ENCODE data around the gene DPP9. TPM values are rescaled to one million over a fixed set of nuclear protein-coding genes. Genes with fewer than 3 reads are reported as not detected.

Gene DPP9
- total RNA-seq, 3 donors from 2014 or later: 67.8 to 89.3 (median 74.0) TPM

DNA sequence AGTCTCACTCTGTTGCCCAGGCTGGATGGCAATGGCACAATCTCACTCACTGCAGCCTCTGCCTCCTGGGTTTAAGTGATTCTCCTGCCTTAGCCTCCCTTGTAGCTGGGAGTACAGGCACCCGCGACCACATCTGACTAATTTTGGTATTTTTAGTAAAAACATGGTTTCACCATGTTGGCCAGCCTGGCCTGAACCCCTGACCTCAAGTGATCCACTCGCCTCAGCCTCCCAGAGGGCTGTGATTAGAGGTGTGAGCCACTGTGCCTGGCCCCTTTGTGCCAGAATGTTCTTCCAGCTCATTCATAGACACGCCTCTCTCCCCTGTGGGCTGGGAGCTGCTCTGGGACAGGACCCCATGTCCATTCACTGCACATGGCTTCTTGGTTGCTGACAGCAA, 62.6 kb downstream of the DPP9 start:
- Histone ChIP-seq H3K4me3 (no peak overlapping the region), H3K36me3 (ENCODE audit: low read depth) (no peaks in the 10 kb centered on the region), H3K9me3 (peaks cover 3% of the 10 kb centered on the region), H3K4me1 (ENCODE audit: low read depth) (no peaks in the 10 kb centered on the region)
- DNase-seq (no peak), ATAC-seq (no peak)
- intact Hi-C loops (cut with DNase I, micrococcal nuclease): no loop called here
- TF ChIP-seq, protein P1, sequence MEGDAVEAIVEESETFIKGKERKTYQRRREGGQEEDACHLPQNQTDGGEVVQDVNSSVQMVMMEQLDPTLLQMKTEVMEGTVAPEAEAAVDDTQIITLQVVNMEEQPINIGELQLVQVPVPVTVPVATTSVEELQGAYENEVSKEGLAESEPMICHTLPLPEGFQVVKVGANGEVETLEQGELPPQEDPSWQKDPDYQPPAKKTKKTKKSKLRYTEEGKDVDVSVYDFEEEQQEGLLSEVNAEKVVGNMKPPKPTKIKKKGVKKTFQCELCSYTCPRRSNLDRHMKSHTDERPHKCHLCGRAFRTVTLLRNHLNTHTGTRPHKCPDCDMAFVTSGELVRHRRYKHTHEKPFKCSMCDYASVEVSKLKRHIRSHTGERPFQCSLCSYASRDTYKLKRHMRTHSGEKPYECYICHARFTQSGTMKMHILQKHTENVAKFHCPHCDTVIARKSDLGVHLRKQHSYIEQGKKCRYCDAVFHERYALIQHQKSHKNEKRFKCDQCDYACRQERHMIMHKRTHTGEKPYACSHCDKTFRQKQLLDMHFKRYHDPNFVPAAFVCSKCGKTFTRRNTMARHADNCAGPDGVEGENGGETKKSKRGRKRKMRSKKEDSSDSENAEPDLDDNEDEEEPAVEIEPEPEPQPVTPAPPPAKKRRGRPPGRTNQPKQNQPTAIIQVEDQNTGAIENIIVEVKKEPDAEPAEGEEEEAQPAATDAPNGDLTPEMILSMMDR (IDR thresholded peaks at IDR 0.05): no peak

DNA sequence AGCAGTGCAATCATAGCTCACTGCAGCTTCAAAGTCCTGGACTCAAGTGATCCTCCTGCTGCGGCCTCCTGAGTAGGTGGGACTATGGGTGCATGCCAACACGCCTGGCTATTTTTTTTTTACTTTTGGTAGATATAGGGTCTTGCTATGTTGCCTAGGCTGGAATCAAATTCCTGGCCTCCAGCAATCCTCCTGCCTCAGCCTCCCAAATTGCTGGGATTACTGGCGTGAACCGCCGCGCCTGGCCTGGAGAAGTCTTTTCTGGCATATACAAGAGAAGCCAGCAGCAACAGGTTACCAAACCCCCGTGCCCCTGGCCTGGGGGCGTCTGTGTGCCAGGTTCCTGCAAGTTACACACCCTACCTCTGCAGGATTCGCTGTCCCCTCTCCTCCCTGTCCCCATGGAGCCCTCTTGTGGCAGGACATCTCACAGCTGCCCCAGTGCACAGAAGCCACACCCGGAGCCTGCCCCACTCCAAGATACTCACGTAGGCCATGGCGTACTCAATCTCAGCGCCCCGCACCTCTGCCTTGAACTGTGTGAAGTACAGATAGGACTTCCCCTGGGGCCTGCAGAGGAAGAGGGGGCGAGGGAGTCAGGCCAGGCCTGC, 63.4 kb downstream of the DPP9 start:
- DNase-seq (peak in 2 of 3 donors; percentile 40 to 62), ATAC-seq (peak; percentile 70)
- Histone ChIP-seq H3K36me3 (ENCODE audit: low read depth) (no peaks in the 10 kb centered on the region), H3K4me3 (no peak overlapping the region), H3K4me1 (ENCODE audit: low read depth) (no peaks in the 10 kb centered on the region), H3K9me3 (peaks cover 3% of the 10 kb centered on the region)
- TF ChIP-seq, protein P1 (IDR thresholded peaks at IDR 0.05): peak; percentile 12
- intact Hi-C loops (cut with DNase I, micrococcal nuclease): no loop called here

DNA sequence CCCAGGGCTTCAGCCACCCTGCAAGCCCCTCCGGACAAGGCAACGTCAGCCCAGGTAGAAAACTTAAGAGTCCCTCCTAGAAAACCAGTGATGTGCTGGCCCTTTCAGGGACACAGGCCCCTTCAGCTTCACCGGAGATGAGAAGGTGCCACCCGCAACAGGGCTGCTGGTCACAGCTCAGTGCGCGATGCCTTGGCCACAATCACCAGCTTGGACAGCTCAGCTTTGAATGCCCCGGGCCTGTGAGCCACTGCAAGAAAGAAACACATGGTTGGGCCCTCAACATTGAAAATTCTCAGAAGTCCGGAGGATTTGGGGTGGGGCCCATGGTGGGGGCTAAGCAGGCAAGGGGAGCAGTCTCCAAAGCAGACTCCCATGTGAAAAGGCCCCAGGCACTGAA, 65.8 kb downstream of the DPP9 start:
- TF ChIP-seq, protein P1 (IDR thresholded peaks at IDR 0.05): no peak

DNA sequence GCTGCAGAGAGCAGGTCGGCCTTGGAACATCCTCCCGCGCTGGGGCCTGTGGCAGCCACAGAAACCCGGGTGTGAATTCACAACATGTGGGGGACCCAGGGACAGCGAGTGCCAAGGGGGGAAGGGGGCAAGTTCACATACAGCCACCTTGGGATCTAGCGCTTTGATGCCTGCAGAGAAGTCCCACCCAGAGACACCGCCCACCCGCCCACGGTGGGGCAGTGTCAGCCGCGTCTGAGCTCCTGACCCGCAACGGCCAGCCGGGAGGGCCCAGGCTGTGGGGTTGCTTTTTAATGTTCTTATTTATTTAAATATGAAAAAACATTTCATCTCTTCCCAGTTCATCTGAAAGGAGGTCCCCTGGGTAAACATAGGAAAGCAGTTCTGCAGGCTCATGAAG, 66.4 kb downstream of the DPP9 start:
- DNase-seq: no peak
- peaks cover 3% of the 10 kb centered on the region for H3K9me3 ChIP-seq
- intact Hi-C loops (cut with DNase I, micrococcal nuclease): no loop called here
- no peak for ATAC-seq
- H3K36me3 ChIP-seq (ENCODE audit: low read depth): no peaks in the 10 kb centered on the region
- no peak overlapping the region for H3K4me3 ChIP-seq
- TF ChIP-seq, protein P1 (IDR thresholded peaks at IDR 0.05): no peak
- no peaks in the 10 kb centered on the region for H3K4me1 ChIP-seq (ENCODE audit: low read depth)

More for the DNA sequence above, 65.8 kb downstream of the DPP9 start:
- Histone ChIP-seq H3K4me3 (no peak overlapping the region), H3K36me3 (ENCODE audit: low read depth) (no peaks in the 10 kb centered on the region), H3K4me1 (ENCODE audit: low read depth) (no peaks in the 10 kb centered on the region), H3K9me3 (peaks cover 3% of the 10 kb centered on the region)
- no peak for DNase-seq
- no peak for ATAC-seq
- intact Hi-C loops (cut with DNase I, micrococcal nuclease): no loop called here

DNA sequence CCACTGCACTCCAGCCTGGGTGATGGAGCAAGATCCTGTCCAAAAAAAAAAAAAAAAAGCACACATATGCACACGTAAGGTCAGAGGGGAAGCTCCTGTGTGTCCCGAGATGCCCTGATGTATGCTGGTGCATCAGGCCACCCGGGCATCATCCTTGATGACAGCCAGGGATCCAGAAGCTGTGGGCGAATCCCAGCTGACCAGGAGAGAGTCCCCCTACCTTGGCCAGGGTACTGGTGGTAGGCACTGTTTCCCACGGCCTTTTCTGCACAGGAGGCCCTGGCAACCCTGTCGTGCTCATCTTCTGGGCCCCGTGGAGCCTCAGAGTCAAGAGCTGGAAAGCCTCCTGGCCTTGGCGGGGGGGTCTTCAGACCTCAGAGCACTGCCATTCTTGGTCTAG, 67.5 kb downstream of the DPP9 start:
- H3K36me3 ChIP-seq (ENCODE audit: low read depth): no peaks in the 10 kb centered on the region
- TF ChIP-seq, protein P1 (IDR thresholded peaks at IDR 0.05): no peak
- no peaks in the 10 kb centered on the region for H3K4me1 ChIP-seq (ENCODE audit: low read depth)
- DNase-seq: no peak
- intact Hi-C loops (cut with DNase I, micrococcal nuclease): no loop called here
- H3K9me3 ChIP-seq: peaks cover 3% of the 10 kb centered on the region
- H3K4me3 ChIP-seq: no peak overlapping the region
- no peak for ATAC-seq
